Activated CD8-positive, alpha-beta memory T cell treated with anti-CD3 and anti-CD28 coated beads for 36 hours (primary cell): Measurements from ENCODE around the gene SECTM1. TPM values are rescaled to one million over a fixed set of nuclear protein-coding genes. Genes with fewer than 3 reads are reported as not detected.

Source experiments
- CTCF ChIA-PET: fragments of 350-600 bp; sonication (Branson Sonifier 250); formaldehyde crosslinking; loops from one replicate; lab custom pipeline; 2021; ENCODE audit warnings: antibody characterized with exemption; lab: Charles Lee
- POLR2A ChIA-PET: fragments of 350-600 bp; sonication (Branson Sonifier 250); formaldehyde crosslinking; loops from one replicate; lab custom pipeline; 2021; ENCODE audit warnings: antibody characterized with exemption; lab: Charles Lee
- total RNA-seq, 2 experiments: library from RNA; stranded (reverse); gene quantifications; one replicate each; pipeline ENCODE4 v1.2.3, GENCODE V29; 2021

Gene SECTM1
- total RNA-seq, 2 experiments from 2014 or later = 0.80 to 0.84 TPM

GRCh38 chr17:82283208-82283749, 50.3 kb downstream of the SECTM1 start:
- ChIA-PET POLR2A (interaction anchor here (0.5 to 1.8 kb wide), 2 partner anchors 14 to 60 kb away, joined by 5 to 9 read pairs; no protein-coding TSS in a partner anchor), CTCF (interaction anchor here (1.0 to 2.7 kb wide), 9 partner anchors 8 to 47 kb away, joined by 3 to 13 read pairs (median 5); no protein-coding TSS in a partner anchor)

- ChIA-PET POLR2A (interaction anchor here (0.8 to 1.8 kb wide), 3 partner anchors 9 to 35 kb away, joined by 3 to 9 read pairs (median 6); partner anchors contain the start of gene CD7), CTCF (interaction anchor here (1.3 to 2.7 kb wide), 6 partner anchors 9 to 46 kb away, joined by 3 to 13 read pairs (median 6); partner anchors contain the start of gene CSNK1D)
These were observed 51.0 kb downstream of the SECTM1 start for GRCh38 chr17:82282239-82283207.

- CTCF ChIA-PET = interaction anchor here (1.4 to 2.7 kb wide), 4 partner anchors 9 to 45 kb away, joined by 5 to 13 read pairs (median 8); partner anchors contain the start of gene CSNK1D
- POLR2A ChIA-PET = interaction anchor here (0.8 to 1.3 kb wide), 3 partner anchors 10 to 36 kb away, joined by 3 to 6 read pairs (median 6); partner anchors contain the start of gene CD7
These were observed 51.9 kb downstream of the SECTM1 start for GRCh38 chr17:82281502-82282238.

GRCh38 chr17:82281076-82281475, 52.5 kb downstream of the SECTM1 start:
- CTCF ChIA-PET = interaction anchor here (0.9 to 2.2 kb wide), 2 partner anchors 8 to 15 kb away, joined by 3 to 6 read pairs; partner anchors contain the start of gene CSNK1D
- POLR2A ChIA-PET = interaction anchor here (0.7 to 1.3 kb wide), 3 partner anchors 11 to 17 kb away, joined by 3 to 6 read pairs (median 3); no protein-coding TSS in a partner anchor

GRCh38 chr17:82280537-82280936, 53.0 kb downstream of the SECTM1 start:
- POLR2A ChIA-PET = interaction anchor here (0.7 to 1.3 kb wide), 3 partner anchors 12 to 17 kb away, joined by 3 to 6 read pairs (median 3); no protein-coding TSS in a partner anchor
- CTCF ChIA-PET = interaction anchor here (0.9 to 2.2 kb wide), 3 partner anchors 7 to 18 kb away, joined by 3 to 6 read pairs (median 3); partner anchors contain the start of gene CSNK1D

GRCh38 chr17:82278786-82279391, 54.7 kb downstream of the SECTM1 start:
- ChIA-PET CTCF (interaction anchor here (0.6 kb wide), 1 partner anchor 27 kb away, joined by 3 read pairs; no protein-coding TSS in a partner anchor), POLR2A (no interaction called here)

GRCh38 chr17:82278308-82278707, 55.3 kb downstream of the SECTM1 start:
- CTCF ChIA-PET = no interaction called here
- POLR2A ChIA-PET = no interaction called here

- CTCF ChIA-PET = no interaction called here
- POLR2A ChIA-PET = no interaction called here
These were observed 55.7 kb downstream of the SECTM1 start for GRCh38 chr17:82277851-82278250.

- POLR2A ChIA-PET = no interaction called here
- CTCF ChIA-PET = interaction anchor here (1.3 kb wide), 1 partner anchor 26 kb away, joined by 4 read pairs; no protein-coding TSS in a partner anchor
These were observed 56.6 kb downstream of the SECTM1 start for GRCh38 chr17:82276938-82277337.

- POLR2A ChIA-PET = interaction anchor here (1.0 kb wide), 1 partner anchor 28 kb away, joined by 3 read pairs; no protein-coding TSS in a partner anchor
These were observed 58.2 kb downstream of the SECTM1 start for GRCh38 chr17:82275326-82275725.

GRCh38 chr17:82274134-82275020, 59.2 kb downstream of the SECTM1 start:
- ChIA-PET POLR2A (interaction anchor here (1.0 kb wide), 1 partner anchor 27 kb away, joined by 3 read pairs; no protein-coding TSS in a partner anchor), CTCF (interaction anchor here (0.9 to 1.6 kb wide), 5 partner anchors 10 to 76 kb away, joined by 3 to 5 read pairs (median 3); no protein-coding TSS in a partner anchor)

More at GRCh38 chr17:82275326-82275725, 58.2 kb downstream of the SECTM1 start:
- CTCF ChIA-PET = interaction anchor here (1.1 to 1.6 kb wide), 2 partner anchors 9 to 30 kb away, joined by 3 to 5 read pairs; no protein-coding TSS in a partner anchor

GRCh38 chr17:82273327-82274133, 60.0 kb downstream of the SECTM1 start, which contains the start of gene CSNK1D:
CSNK1D (minus strand) TSS chr17:82273700; CDS start chr17:82273381, 319 bp downstream.
- ChIA-PET CTCF (interaction anchor here (0.9 to 1.6 kb wide), 5 partner anchors 8 to 77 kb away, joined by 3 to 6 read pairs (median 3); no protein-coding TSS in a partner anchor), POLR2A (interaction anchor here (1.0 to 1.1 kb wide), 2 partner anchors 24 to 44 kb away, joined by 3 to 4 read pairs; partner anchors contain the start of gene SLC16A3)

GRCh38 chr17:82272495-82273326, 60.9 kb downstream of the SECTM1 start:
- POLR2A ChIA-PET = interaction anchor here (0.6 to 1.1 kb wide), 3 partner anchors 25 to 44 kb away, joined by 3 to 4 read pairs (median 3); partner anchors contain the start of gene SLC16A3

GRCh38 chr17:82271401-82271800, 62.2 kb downstream of the SECTM1 start:
- POLR2A ChIA-PET = no interaction called here
- CTCF ChIA-PET = no interaction called here

More at GRCh38 chr17:82272495-82273326, 60.9 kb downstream of the SECTM1 start:
- CTCF ChIA-PET = interaction anchor here (1.2 to 1.6 kb wide), 3 partner anchors 9 to 78 kb away, joined by 3 to 6 read pairs (median 3); no protein-coding TSS in a partner anchor
